GM23248 (cell line): ENCODE measurements around the gene AMPD3.

Experiments
- EZH2 ChIP-seq: fragments of 200-600 bp; sonication (generic); IDR thresholded peaks from 2 replicates; pipeline ENCODE4 v1.6.1; 2018; ENCODE audit warnings: antibody characterized with exemption, mild to moderate bottlenecking; ENCODE audit not compliant: insufficient read depth, poor library complexity, severe bottlenecking
- EZH2phosphoT487 ChIP-seq: fragments of 200-600 bp; sonication (generic); IDR thresholded peaks from 2 replicates; pipeline ENCODE4 v1.6.1; 2018; ENCODE audit warnings: antibody characterized with exemption, moderate library complexity, mild to moderate bottlenecking, low read depth; ENCODE audit not compliant: insufficient read depth

DNA sequence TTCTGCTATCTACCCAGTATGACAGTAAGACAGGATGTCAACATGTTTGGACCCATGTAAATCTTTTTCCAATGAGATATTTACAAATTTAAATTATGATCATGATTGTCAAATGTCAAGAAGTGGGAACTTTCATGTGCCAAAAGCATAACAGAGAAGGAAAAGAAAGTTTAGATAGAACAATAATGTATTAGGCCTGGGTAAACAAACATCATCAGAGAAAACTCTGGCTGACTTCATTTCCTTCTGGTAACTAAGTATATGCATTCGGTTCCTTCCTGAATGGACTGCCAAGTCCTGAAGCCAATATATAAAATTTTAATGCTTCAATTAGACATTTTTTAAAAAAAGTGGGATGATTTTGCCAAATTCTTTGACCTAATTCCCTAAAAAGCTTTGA lies 69.4 kb downstream of the AMPD3 start:
- TF ChIP-seq EZH2phosphoT487, result no peak
- no peak for TF ChIP-seq EZH2
